HG02798 (cell line): Measurements from ENCODE around the gene TAS2R31.

Experiments used
- ATAC-seq: cut with Tn5 transposase; IDR thresholded peaks from one replicate; pipeline ENCODE4 v1.9.1; 2021; ENCODE audit warnings: mild to moderate bottlenecking; ENCODE audit not compliant: unreplicated experiment, poor library complexity

Gene TAS2R31

GRCh38 chr12:11014234-11014633, 17.0 kb downstream of the TAS2R31 start:
- ATAC-seq, result no peak

- no peak for ATAC-seq
Observed at GRCh38 chr12:11007608-11008007, 23.6 kb downstream of the TAS2R31 start.

- ATAC-seq, result no peak
Observed at GRCh38 chr12:10998204-10998603, 33.0 kb downstream of the TAS2R31 start, which contains the start of gene TAS2R20. Gene TAS2R20 (minus strand): TSS chr12:10998304. CDS start chr12:10997875, 429 bp downstream.

- no peak for ATAC-seq
Observed at GRCh38 chr12:10994307-10994706, 36.9 kb downstream of the TAS2R31 start.

- no peak for ATAC-seq
Observed at GRCh38 chr12:10989107-10989506, 42.1 kb downstream of the TAS2R31 start.

- no peak for ATAC-seq
Observed at GRCh38 chr12:10986812-10987211, 44.4 kb downstream of the TAS2R31 start, which contains the start of gene TAS2R50. Gene TAS2R50 (minus strand): TSS chr12:10986912. CDS start chr12:10986860, 52 bp downstream.

GRCh38 chr12:10982244-10982643, 49.0 kb downstream of the TAS2R31 start:
- no peak for ATAC-seq
